Hematopoietic multipotent progenitor cell treated with erythropoietin and hydrocortisone succinate and interleukin-3 and kit ligand, for 17 days (in vitro differentiated cells): ENCODE results near the gene LRRTM4.

Experiments
- DNase-seq: peaks from one replicate; pipeline ENCODE4 v3.0.0-alpha.2; 2015; ENCODE audit warnings: low spot score

LRRTM4 gene

DNA sequence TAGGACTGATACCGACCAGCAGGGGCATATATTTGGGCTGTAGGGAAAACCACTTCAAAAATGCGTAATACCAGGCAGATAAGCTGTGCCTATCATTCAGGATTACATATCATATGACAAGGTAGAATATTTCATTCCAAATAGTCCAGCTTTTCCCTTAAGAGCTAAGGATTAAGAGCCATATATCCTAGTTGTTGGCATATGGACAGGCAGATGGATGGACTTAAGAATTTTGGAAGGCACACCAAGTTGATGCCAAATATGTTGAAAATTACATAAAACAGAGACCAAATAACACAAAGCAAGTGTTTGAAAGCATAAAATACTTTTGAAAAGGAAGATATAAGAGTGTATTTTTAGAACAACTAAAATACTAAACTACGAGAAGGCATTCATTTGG lies 52.1 kb downstream of the LRRTM4 start:
- no peak for DNase-seq

- no peak for DNase-seq
Measured at GRCh38 chr2:77469106-77469505, 53.1 kb downstream of the LRRTM4 start.

DNA sequence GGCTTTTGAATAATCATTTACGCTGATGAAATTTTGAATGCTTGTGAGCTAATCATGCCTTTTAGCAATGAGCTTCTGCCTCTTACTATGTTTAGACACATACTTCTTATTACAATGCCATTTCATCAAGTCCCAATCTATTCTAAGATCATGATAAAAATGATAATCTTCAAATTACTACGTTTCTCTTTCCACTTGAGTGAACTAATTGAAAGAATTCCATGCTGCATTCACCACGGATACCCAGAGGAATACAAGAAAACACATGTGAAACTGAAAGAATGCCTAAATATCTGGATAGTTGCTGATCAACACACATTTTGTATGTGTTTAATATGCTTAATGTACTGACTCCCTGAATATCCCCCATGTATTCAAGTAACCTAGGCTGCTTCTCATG lies 62.3 kb downstream of the LRRTM4 start:
- no peak for DNase-seq

GRCh38 chr2:77458216-77458615 lies 64.0 kb downstream of the LRRTM4 start:
- no peak for DNase-seq

- no peak for DNase-seq
Measured at GRCh38 chr2:77457665-77458064, 64.5 kb downstream of the LRRTM4 start.

- DNase-seq, result no peak
Measured at GRCh38 chr2:77443076-77443475, 79.1 kb downstream of the LRRTM4 start.

GRCh38 chr2:77434880-77435279 lies 87.3 kb downstream of the LRRTM4 start:
- no peak for DNase-seq

GRCh38 chr2:77428946-77429345 lies 93.2 kb downstream of the LRRTM4 start:
- DNase-seq, result no peak

DNA sequence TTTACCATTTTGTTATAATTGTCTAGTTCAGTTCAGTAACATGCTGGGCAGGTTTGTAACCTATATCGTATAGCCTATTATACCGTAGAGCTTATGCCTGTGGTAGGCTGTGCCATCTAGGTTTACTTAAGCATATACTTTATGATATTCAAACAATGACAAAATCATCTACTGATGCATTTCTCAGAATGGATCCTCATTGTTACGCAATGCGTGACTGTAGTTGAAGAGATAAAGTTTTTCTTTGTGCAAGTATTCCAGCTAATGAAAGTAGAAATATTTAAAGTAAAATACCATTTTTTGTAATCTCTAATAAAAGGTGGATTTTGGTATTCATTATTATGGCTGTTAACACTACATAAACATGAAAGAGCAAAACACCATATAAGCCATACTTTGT lies 100.2 kb downstream of the LRRTM4 start:
- no peak for DNase-seq

DNA sequence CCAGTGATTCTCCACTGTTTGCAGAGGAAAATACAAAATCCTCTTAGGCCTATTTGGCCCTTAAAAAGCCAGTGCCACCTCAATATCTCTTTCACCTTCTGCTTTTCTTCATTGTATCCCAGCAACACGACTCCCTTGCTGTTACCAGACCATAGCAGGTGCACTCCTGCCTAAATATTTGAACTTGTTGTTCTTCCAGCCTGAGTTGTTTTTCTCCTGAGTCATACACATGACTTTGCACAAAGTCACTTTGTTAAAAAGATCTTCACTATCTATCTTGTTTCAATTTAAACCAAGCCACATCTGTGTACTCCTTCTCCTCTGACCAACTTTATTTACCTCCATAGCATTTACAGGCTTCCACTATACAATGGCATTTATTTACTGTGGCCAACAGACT lies 103.6 kb downstream of the LRRTM4 start:
- DNase-seq, result no peak

- DNase-seq, result no peak
Measured at GRCh38 chr2:77404189-77404588, 118.0 kb downstream of the LRRTM4 start.

GRCh38 chr2:77398970-77399600 lies 123.1 kb downstream of the LRRTM4 start:
- DNase-seq, result no peak

DNA sequence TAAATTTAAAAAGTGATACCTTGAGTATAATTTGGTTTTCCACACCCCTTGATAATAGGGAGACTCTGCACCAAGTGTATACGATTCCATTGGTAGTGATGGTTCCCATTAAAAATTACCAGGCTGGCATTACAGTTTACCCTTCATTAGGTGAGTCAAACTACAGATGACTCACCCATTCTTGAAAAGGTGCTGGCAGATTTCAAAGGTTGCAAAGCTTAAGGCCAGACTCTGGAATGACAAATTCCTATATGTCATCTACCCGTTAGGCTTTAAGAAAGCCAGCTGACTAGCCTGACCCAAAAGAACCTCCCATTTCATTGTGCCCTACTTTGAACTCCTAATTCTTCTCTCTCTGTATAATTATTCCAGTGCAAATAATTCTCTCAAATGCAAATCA lies 124.4 kb downstream of the LRRTM4 start:
- DNase-seq, result no peak

- DNase-seq, result no peak
Measured at GRCh38 chr2:77395011-77395410, 127.2 kb downstream of the LRRTM4 start.

- DNase-seq, result no peak
Measured at GRCh38 chr2:77391119-77391518, 131.1 kb downstream of the LRRTM4 start.

DNA sequence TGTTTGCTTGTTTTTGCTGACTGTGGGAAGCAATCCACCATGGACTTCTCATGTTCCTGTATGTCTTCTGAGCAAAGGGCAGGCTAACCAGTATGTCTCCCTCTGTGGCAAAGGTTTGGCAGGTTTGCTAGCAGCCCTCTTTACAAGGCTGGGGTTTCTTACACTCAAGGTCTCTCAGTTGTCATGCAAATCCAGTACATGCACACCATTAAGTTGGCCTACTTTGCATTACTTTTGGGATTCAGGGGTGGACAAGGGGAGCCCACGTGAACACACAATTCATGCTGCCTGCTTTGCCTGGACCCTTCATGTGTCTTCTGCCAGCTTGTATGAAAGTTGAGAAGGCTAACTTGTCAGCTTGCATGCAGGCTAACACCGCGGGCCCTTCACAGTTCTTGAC lies 134.9 kb downstream of the LRRTM4 start:
- no peak for DNase-seq

- DNase-seq, result no peak
Measured at GRCh38 chr2:77372636-77373035, 149.5 kb downstream of the LRRTM4 start.

DNA sequence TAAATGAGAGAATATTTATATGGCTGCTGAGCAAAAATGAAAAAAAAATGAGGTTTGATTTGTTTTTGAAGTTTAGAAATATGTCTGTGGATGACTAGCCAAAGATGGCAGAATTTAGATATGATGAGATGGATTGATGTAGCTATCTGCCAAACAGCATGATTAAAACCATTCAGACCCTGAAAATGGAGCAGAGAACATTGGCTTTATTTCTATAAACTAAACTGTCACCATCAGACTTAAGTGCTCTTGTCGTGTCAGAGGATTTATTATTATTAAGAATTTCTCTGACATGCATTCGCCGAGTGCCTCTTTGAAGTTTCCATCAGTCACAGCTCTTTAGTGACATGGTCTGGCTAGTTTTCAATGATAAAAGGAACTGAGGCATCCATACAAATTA lies 151.7 kb downstream of the LRRTM4 start:
- no peak for DNase-seq

DNA sequence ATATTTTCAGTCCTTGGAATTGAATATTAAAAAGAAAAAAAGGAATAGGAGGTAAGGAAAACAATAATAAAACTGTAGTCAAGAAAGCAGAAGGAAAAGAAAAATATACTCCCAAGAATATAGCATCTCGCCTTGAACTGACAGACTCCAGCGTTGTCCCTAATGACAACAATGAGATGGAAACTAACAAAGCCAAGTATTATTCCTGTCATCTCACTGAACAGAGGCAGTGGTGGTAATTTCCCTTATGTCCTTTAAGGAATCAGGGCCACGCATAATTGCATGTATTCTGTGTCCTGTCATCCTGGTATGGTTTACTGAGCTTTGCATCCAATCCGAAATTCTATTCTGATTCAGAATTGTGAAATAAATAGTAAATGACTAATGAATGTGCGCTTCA lies 158.9 kb downstream of the LRRTM4 start:
- DNase-seq, result no peak

DNA sequence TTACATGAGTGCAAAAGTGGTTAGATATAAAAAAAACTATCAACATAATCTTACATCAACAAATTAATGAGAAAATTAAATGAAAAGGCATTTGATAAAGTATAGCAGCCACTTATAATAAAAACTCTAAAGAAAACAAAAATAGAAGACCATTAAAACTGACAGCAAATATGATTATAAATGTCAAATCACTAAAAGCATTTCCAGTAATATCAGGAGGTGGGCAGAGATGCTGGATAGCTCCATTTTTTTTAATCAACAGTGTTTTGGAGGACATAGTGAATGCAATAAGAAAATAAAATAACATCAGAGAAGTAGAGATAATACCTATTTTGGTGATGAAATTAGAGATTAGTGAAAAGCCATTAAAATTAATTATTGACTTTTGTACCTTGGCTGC lies 173.4 kb downstream of the LRRTM4 start:
- DNase-seq, result no peak

DNA sequence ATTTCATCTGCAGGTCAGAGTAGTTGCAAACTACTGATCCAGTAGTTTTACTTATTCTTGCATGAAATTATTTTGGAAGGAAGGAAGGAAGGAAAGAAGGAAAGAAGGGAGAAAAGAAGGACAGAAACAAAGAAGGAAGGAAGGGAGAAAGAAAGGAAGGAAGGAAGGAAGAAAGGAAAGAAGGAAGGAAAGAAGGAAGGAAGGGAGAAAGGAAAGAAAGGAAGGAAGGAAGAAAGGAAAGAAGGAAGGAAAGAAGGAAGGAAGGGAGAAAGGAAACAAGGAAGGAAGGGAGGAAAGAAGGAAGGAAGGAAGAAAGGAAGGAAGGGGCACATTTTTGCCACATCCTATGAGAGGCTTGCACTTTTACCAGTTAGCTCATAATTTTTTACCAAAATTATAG lies 186.2 kb downstream of the LRRTM4 start:
- DNase-seq, result no peak

DNA sequence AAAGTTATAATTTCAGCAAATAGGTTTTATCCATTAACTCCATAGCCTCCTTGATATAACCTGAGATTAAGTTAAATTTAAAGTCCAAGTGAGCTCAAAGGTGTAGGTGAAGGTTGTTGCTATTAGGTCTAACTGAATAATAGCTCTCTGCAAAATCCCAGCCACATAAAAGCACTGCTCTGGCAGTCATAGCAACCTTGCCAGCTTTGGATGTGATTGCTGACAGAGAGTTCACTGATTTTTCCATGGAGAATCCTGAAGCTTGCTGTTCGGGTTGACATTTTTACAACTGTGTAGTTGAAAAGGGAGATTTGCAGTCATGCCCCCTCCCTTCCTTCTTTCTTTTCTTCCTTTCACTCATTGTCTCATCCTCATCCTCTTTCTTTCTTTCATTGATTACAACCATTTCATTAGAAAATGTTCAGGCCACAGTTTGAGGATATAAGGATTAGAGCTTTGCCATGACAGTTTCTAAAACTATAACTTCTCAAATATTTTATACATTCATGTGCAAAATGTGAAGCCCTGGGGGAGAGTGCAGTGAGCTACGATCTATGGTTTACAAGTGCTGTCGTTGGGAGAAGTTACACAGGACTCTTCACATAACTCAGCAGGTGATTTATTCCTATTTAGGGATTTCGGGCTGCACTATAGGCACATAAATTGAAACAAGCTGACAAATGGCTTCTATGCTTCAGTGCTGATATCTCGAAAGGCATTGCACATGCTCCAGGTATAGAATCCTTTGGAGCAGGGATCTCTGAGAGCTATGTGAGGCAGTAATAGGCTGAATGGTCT lies 193.8 kb downstream of the LRRTM4 start:
- DNase-seq, result no peak

- DNase-seq, result no peak
Measured at GRCh38 chr2:77325395-77325794, 196.8 kb downstream of the LRRTM4 start.

- DNase-seq, result no peak
Measured at GRCh38 chr2:77322431-77322830, 199.7 kb downstream of the LRRTM4 start.
